HG03280 (cell line): Measurements from ENCODE around the gene MEST.
A peak's percentile ranks its signal among the peaks of the same experiment; 100 is the strongest.
"Not testable (repeated sequence)": the region's sequence is repeated elsewhere in the genome, so short reads cannot be mapped to it uniquely, and the experiment has no call there.

Experiments
- ATAC-seq: cut with Tn5 transposase; IDR thresholded peaks from one replicate; pipeline ENCODE4 v1.9.1; 2021; ENCODE audit warnings: mild to moderate bottlenecking, moderate library complexity; ENCODE audit not compliant: unreplicated experiment

MEST gene

GRCh38 chr7:130491841-130492522, at the start of gene MEST:
TSS of gene MEST (plus strand) at chr7:130492085. CDS start at chr7:130492314, 229 bp downstream.
- no peak for ATAC-seq

GRCh38 chr7:130442601-130443000, 49.3 kb upstream of the MEST start:
- no peak for ATAC-seq

GRCh38 chr7:130444234-130444633, 47.7 kb upstream of the MEST start:
- ATAC-seq = no peak

- no peak for ATAC-seq
These were observed 47.0 kb upstream of the MEST start for GRCh38 chr7:130444751-130445407.

DNA sequence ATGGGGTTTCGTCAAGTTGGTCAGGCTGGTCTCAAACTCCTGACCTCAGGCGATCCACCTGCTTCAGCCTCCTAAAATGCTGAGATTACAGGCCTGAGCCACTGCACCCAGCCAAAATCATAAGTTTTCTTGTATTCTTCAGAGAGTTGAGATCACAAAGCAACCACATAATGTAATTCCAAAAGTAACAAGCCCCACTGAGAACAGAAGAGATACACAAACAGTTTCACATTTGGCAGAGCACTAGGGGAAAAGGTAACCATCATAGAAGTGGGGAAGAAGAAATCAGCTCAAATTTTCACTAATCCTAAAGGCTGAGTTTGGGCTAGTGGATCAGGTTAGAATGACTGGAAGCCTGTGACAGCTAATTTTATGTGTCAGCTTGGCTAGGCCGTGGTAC, 45.6 kb upstream of the MEST start:
- ATAC-seq = no peak

DNA sequence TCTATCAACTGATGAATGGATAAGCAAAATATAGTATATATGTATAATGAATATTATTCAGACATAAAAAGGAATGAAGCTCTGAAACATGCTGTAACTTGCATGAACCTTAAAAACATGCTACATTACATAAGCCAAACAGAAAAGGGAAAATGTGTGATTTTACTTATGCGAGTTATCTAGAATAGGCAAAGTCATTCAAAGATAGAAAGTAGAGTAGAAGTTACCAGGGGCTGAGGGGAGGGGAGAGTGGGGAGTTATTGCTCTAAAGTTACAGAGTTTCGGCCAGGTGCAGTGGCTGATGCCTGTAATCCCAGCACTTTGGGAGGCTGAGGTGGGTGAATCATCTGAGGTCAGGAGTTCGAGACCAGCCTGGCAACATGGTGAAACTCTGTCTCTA, 40.5 kb upstream of the MEST start:
- ATAC-seq = not testable (repeated sequence)

DNA sequence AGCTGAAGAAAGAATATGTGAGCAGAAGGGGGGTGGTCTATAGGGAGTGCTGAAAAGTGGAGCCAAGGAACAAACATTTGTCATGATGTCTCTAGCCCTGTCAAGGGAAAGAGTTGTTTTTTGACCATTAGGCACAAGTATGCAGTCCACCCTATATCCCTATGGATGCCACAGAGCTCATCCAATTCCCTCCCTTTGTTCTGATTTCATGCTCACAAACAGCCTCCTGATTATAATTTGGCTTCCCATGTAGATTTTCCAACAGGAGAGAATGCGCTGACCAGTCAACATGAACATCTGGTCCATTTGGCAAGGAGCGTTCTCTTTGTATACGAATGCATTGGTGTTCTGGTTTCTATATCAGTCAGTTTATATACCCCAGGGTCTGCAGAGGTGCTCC, 38.9 kb upstream of the MEST start:
- no peak for ATAC-seq

DNA sequence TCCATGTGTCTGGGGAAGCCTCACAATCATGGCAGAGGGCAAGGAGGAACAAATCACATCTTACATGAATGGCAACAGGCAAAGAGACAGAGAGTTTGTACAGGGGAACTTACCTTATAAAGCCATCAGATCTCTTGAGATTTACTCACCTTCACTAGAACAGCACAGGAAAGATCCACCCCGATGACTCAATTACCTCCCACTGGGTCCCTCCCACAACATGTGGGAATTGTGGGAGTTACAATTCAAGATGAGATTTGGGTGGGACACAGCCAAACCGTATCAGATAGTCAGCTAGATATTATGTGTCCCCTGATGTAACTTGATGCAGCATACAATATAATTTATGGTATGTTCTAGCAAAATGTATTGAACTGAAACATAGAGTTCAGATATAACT, 36.9 kb upstream of the MEST start:
- ATAC-seq = no peak

DNA sequence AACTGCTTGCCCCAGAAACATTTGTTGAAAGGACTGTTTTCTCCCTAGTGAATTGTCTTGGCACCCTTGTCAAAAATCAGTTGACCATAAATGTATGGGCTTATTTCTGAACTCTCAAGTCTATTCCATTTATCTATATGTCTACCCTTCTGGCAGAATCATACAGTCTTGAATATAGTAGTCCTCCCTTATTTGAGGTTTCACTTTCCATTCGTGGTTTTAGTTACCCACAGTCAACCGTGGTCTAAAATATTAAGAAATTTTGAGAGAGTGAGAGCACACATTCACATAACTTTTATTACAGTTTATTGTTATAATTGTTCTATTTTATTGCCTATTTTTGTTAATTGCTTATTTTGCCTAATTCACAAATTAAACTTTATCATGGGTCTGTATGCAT, 33.6 kb upstream of the MEST start:
- ATAC-seq = no peak

DNA sequence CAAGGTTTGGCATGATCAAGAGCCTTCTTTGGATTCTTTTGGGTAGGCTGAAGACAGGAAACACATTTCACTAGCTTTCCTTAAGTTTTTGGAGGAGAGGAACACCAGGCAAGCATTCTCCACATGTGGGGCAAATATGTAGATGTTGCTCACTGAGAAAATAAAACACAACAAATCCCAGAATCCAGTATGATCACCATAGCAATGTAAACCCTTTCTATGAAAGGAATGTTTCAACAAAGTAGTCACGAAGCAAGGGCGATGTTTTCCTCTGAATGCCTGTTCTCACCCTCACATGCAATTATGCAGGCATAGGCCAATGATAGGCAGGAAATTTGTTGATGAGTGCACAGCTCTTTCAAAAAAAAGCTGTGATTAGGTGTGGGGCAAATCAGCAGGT, 30.6 kb upstream of the MEST start:
- ATAC-seq = no peak

GRCh38 chr7:130463553-130464434, 28.1 kb upstream of the MEST start:
- ATAC-seq = no peak

- no peak for ATAC-seq
These were observed 23.3 kb upstream of the MEST start for GRCh38 chr7:130468612-130469011.

GRCh38 chr7:130471974-130472373, 19.9 kb upstream of the MEST start:
- ATAC-seq = no peak

- ATAC-seq = no peak
These were observed 18.6 kb upstream of the MEST start for GRCh38 chr7:130473289-130473688.

DNA sequence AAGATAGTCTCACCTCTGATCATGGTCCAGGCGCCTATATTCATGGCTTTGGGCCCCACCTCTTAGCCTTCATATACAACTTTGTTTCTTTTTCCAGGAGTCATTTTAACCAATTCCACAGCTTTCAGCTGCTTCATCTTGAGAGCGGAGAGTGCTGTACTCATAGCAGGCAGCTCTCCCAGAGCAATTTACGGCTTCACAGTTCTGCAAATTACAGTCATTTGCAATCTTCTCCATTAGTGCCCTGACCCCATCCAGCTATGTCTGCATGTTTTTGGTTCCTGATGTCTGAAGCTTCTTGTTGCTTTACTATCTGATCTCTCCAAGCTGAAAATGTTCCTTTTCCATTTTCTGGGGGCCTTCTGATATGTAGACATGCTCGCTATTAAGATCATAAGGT, 18.0 kb upstream of the MEST start:
- no peak for ATAC-seq

GRCh38 chr7:130475776-130476175, 16.1 kb upstream of the MEST start:
- no peak for ATAC-seq

DNA sequence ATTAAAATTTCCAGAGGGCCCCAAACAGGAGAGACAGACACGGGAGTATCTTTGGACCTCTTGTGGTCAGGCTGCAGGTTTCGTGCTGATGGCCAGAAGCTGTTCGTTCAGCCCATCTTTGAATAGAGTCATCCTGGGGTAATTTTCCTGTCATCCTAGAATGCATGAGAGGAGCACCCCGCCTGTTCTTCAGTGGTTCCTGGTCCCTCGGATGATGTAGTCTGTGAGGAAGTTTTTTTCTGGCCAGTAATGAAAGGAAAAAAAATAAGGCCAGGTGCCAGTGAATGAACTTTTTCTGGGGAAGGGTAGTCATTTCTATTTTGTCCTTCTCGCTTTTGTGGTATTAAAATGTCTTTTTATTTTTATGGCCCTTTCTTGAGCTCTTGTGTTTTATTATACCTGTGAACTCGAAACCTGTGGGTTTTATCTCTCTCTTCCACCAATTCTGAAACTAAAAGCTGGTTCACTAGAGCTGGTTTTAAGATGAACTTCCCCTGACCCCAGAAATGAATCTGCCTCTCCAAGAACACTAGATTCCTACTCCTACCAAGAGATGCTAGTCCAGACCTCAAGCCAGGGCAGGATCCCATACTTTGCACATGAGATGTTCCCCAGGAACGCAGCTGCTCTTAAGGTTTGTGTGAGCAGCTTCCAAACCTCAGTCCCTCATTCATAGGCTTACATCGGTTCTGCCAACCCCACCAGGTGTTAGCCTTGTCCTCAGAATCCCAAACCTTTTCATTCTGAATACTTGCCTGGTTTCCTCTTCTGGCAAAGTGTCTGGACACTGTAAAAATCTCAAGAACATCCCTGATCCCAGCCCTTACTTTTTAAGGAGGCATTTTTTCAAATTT, 15.4 kb upstream of the MEST start:
- peak; percentile 85 for ATAC-seq

DNA sequence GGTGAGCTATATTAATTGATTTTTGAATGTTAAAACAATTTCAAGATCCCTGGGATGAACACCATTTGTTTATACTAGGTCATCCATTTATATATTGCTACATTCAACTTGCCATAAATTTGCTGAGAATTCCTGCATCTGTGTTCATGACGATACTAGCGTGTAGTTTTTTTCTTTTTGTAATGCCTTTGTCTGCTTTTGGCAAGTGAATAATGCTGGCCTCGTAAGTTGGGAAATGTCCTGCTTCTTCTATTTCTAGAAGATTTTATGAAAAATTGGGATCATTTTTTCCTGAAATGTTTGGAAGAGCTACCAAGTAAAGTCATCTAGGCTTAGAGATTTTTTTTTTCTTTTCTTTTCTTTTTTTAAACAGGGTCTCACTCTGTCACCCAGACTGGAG, 12.9 kb upstream of the MEST start:
- ATAC-seq = no peak

DNA sequence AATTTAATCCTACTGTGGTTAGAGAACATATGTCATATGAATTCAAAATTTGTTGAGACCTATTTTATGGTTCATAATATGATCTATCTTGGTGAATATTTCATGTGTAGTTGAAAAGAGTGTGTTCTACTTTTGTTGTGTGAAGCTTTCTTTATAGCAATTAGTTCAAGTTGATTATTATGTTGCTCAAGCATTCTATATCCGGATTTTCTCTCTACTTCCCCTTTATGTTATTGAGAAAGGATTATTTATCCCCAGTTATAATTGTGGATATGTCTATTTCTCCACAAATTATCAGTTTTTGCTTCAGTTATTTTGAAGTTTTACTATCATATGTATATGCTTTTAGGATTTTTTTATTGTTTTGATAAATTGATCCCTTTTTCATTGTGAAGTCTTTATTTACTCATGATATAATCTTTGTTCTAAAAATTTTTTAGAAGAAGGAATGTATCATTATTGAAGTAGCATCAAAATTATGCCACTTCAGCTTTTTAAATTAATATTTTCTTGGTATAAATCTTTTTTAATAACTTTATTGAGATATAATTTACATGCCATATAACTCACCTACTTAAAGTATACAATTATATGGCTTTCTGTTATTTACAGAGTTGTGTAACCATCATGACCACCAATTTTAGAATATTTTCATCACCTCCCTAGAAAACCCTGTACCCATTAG, 12.0 kb upstream of the MEST start:
- no peak for ATAC-seq

GRCh38 chr7:130481898-130482297, 10.0 kb upstream of the MEST start:
- no peak for ATAC-seq
